ENCODE results near the gene GAB4. TPM values are rescaled to one million over a fixed set of nuclear protein-coding genes. Genes with fewer than 3 reads are reported as not detected.

The GAB4 gene
- total RNA-seq, 4 donors from 2014 or later: not detected

GRCh38 chr22:16933291-16934282 lies 74.4 kb downstream of the GAB4 start:
- TF ChIP-seq POLR2A (IDR thresholded peaks at IDR 0.05): no peak
- no peak for TF ChIP-seq CTCF (IDR thresholded peaks at IDR 0.05)
- Histone ChIP-seq H3K4me3 (no peak overlapping the region), H3K27ac (no peak overlapping the region), H3K27me3 (no peaks in the 10 kb centered on the region), H3K4me1 (no peaks in the 10 kb centered on the region), H3K36me3 (no peaks in the 10 kb centered on the region), H3K9me3 (no peaks in the 10 kb centered on the region)
- DNase-seq: no peak

GRCh38 chr22:16932577-16932976 lies 75.4 kb downstream of the GAB4 start:
- Histone ChIP-seq H3K4me1 (no peaks in the 10 kb centered on the region), H3K9me3 (no peaks in the 10 kb centered on the region), H3K27me3 (no peaks in the 10 kb centered on the region), H3K4me3 (no peak overlapping the region), H3K27ac (no peak overlapping the region), H3K36me3 (no peaks in the 10 kb centered on the region)
- TF ChIP-seq CTCF (IDR thresholded peaks at IDR 0.05): no peak
- no peak for TF ChIP-seq POLR2A (IDR thresholded peaks at IDR 0.05)
- no peak for DNase-seq

- no peak for DNase-seq
- TF ChIP-seq POLR2A (IDR thresholded peaks at IDR 0.05): no peak
- no peak for TF ChIP-seq CTCF (IDR thresholded peaks at IDR 0.05)
- H3K9me3 ChIP-seq: no peaks in the 10 kb centered on the region
- no peaks in the 10 kb centered on the region for H3K4me1 ChIP-seq
- no peak overlapping the region for H3K27ac ChIP-seq
- H3K36me3 ChIP-seq: no peaks in the 10 kb centered on the region
- no peak overlapping the region for H3K4me3 ChIP-seq
- H3K27me3 ChIP-seq: no peaks in the 10 kb centered on the region
Observed at GRCh38 chr22:16925407-16925966, 82.5 kb downstream of the GAB4 start.

- TF ChIP-seq CTCF (IDR thresholded peaks at IDR 0.05) (no peak), POLR2A (IDR thresholded peaks at IDR 0.05) (no peak)
- no peak for DNase-seq
- Histone ChIP-seq H3K36me3 (no peaks in the 10 kb centered on the region), H3K27me3 (no peaks in the 10 kb centered on the region), H3K27ac (no peak overlapping the region), H3K9me3 (no peaks in the 10 kb centered on the region), H3K4me1 (no peaks in the 10 kb centered on the region), H3K4me3 (no peak overlapping the region)
Observed at GRCh38 chr22:16922706-16923105, 85.3 kb downstream of the GAB4 start.

- H3K9me3 ChIP-seq: no peaks in the 10 kb centered on the region
- H3K27ac ChIP-seq: no peak overlapping the region
- H3K27me3 ChIP-seq: no peaks in the 10 kb centered on the region
- TF ChIP-seq POLR2A (IDR thresholded peaks at IDR 0.05) (no peak), CTCF (IDR thresholded peaks at IDR 0.05) (no peak)
- no peak overlapping the region for H3K4me3 ChIP-seq
- no peaks in the 10 kb centered on the region for H3K4me1 ChIP-seq
- DNase-seq: no peak
- H3K36me3 ChIP-seq: no peaks in the 10 kb centered on the region
Observed at GRCh38 chr22:16922076-16922475, 85.9 kb downstream of the GAB4 start.
